Activated naive CD8-positive, alpha-beta T cell treated with anti-CD3 and anti-CD28 coated beads, Interleukin-2, amount 10 ng/mL, durations not matched to agents 7 days and 5 days (primary cell): ENCODE data around the gene DTX2. TPM values are rescaled to one million over a fixed set of nuclear protein-coding genes. Genes with fewer than 3 reads are reported as not detected.
"Not testable (repeated sequence)": the region's sequence is repeated elsewhere in the genome, so short reads cannot be mapped to it uniquely, and the experiment has no call there.

ENCODE experiments used
- ATAC-seq: fragments of 150-1000 bp; cut with Tn5 transposase; one replicate; pipeline ENCODE4 v1.10.0; 2021; ENCODE audit warnings: low read depth, moderate library complexity
- POLR2A ChIA-PET: fragments of 350-600 bp; sonication (Branson Sonifier 250); formaldehyde crosslinking; loops from one replicate; lab custom pipeline; 2021; ENCODE audit warnings: antibody characterized with exemption; lab: Charles Lee
- DNase-seq: peaks from one replicate; pipeline ENCODE4 v3.0.0; 2021
- H3K27ac Mint-ChIP-seq: one replicate; pipeline ENCODE4 v1.8.0; 2022; ENCODE audit warnings: mild to moderate bottlenecking, mixed read lengths
- H3K27me3 Mint-ChIP-seq: one replicate; pipeline ENCODE4 v1.8.0; 2022; ENCODE audit warnings: mild to moderate bottlenecking, moderate library complexity, mixed read lengths
- H3K36me3 Mint-ChIP-seq: one replicate; pipeline ENCODE4 v1.8.0; 2021; ENCODE audit warnings: mild to moderate bottlenecking, mixed read lengths
- H3K4me1 Mint-ChIP-seq: one replicate; pipeline ENCODE4 v1.8.0; 2021; ENCODE audit warnings: mixed read lengths
- H3K4me3 Mint-ChIP-seq: one replicate; pipeline ENCODE4 v1.8.0; 2022; ENCODE audit warnings: mild to moderate bottlenecking, moderate library complexity, mixed read lengths
- H3K9me3 Mint-ChIP-seq: one replicate; pipeline ENCODE4 v1.8.0; 2021; ENCODE audit warnings: mixed read lengths
- total RNA-seq, 2 experiments: library from RNA; stranded (reverse); gene quantifications; one replicate each; pipeline ENCODE4 v1.2.3, GENCODE V29; 2021

Gene DTX2
- total RNA-seq, 2 experiments from 2014 or later: 34.3 to 38.6 TPM

DNA sequence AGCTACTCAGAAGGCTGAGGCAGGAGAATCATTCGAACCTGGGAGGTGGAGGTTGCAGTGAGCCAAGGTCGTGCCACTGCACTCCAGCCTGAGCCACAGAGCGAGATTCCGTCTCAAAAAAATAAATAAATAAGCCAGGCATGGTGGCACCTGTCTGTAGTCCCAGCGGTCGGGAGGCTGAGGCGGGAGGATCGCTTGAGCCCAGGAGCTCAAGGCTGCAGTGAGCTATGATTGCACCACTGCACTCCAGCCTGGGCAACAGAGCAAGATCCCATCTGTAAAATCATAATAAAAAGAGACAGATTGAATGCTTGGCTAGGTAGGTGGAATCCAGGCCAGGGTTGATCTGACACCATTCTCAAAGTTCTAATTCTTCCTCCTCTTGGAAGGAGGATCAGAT lies 45.1 kb downstream of the DTX2 start:
- H3K4me3 Mint-ChIP-seq, POLR2A ChIA-PET, H3K9me3 Mint-ChIP-seq, H3K4me1 Mint-ChIP-seq, H3K27ac Mint-ChIP-seq, DNase-seq, H3K36me3 Mint-ChIP-seq, ATAC-seq, H3K27me3 Mint-ChIP-seq: not testable (repeated sequence)

DNA sequence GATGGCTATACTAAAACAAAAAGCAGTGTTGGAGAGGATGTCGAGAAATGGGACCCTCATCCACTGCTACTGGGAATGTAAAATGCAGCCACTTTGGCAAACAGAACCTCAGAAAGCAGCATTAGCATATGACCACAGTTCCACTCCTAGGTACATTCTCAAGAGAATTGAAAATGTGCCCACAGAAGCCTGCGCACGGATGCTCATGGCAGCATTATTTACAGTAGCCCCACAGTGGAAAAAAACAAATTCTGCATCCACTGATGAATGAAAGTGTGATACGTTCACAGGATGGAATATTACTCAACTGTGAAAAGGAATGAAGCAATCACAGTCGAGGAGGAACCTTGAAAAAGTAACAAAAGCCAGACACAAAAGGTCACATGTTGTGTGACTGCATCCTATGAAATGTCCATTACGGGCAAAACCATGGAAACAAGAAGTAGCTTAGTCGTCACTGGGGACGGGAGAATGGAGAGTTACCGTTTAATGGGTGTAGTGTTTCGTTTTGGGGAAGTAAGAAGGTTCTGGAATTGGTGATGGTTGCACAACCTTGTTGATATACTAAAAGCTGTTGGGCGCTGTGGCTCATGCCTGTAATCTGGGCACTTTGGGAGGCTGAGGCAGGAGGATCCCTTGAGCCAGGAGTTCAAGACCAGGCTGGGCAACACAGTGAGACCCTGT lies 46.4 kb downstream of the DTX2 start:
- H3K4me1 Mint-ChIP-seq: peaks cover 4% of the 10 kb centered on the region
- no peaks in the 10 kb centered on the region for H3K9me3 Mint-ChIP-seq
- H3K36me3 Mint-ChIP-seq: peaks cover 1% of the 10 kb centered on the region
- POLR2A ChIA-PET: no interaction called here
- H3K27ac Mint-ChIP-seq: no peak overlapping the region
- no peak for DNase-seq
- H3K27me3 Mint-ChIP-seq: no peaks in the 10 kb centered on the region
- no peak overlapping the region for H3K4me3 Mint-ChIP-seq
- no peak for ATAC-seq

DNA sequence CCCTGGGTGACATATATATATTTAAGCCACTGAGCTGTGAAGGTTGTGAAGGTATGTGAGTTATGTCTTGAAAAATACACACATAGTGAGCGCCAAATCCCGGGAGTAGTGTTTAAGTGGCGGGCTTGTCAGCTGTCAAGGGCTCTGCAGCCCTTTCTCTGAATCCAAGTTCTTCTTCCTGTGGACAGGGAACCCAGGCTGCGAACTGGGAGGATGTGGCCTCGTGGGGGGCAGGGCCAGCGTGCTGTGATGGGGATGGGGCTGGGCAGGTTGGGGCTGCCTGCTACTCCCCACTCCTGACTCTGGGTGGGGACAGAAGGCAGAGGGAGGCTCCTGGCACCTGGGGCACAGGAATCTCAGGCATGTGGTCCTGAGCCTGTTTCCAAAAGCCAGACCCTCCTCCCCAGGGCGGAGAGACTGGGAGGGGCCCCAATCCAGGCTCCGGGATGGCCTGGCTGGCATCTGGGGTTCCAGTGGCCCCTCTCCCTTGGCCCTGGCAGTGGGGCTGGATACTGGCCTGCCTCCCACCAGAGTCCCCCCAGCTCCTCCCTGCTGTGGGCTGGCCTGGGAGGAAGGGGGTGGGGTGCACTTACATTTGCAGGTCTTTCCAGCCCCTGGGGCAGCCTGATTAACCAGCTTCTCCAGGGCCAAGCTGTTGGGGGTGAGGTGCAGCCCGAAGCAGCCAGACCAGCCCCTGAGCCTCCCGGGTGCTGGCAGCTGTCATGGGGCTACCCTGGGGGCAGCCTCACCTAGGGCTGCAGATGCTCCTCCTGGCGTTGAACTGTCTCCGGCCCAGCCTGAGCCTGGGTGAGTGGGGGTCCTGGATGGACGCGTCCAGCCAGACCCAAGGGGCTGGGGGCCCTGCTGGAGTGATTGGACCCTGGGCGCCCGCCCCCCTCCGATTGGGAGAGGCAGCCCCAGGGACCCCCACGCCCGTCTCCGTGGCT lies 48.7 kb downstream of the DTX2 start, which contains the start of gene UPK3B:
UPK3B (plus strand) TSS at position 622 of the 947 bp plus-strand sequence; CDS start at position 723, 101 bp downstream.
- POLR2A ChIA-PET: no interaction called here
- Mint-ChIP-seq H3K4me1 (peaks cover 4% of the 10 kb centered on the region), H3K27me3 (no peaks in the 10 kb centered on the region), H3K9me3 (no peaks in the 10 kb centered on the region), H3K36me3 (no peaks in the 10 kb centered on the region), H3K4me3 (no peak within 1 kb of the TSS), H3K27ac (no peak within 1 kb of the TSS)
- DNase-seq (no peak), ATAC-seq (peak; percentile 57)

DNA sequence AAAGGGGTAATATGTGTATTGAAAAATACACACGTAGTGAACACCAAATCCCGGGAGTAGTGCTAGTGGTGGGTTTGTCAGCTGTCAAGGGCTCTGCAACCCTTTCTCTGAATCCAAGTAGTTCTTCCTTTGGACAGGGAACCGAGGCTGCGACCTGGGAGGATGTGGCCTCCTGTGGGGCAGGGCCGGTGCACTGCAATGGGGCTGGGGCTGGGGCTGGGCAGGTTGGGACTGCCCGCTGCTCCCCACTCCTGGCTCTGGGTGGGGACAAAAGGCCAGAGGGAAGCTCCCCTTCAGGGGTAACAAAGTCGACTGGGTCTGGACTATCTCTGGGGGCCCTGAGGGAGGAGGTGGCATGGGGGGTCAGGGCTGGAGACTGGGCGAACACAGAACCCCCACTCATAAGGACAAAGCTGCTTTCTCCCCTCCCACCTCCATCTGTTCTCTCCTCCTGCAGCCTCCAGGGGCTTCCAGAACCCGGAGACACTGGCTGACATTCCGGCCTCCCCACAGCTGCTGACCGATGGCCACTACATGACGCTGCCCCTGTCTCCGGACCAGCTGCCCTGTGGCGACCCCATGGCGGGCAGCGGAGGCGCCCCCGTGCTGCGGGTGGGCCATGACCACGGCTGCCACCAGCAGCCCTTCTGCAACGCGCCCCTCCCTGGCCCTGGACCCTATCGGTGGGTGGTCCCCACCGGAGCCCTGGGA lies 49.8 kb downstream of the DTX2 start:
- H3K27ac Mint-ChIP-seq, ATAC-seq, H3K36me3 Mint-ChIP-seq, DNase-seq, POLR2A ChIA-PET, H3K4me3 Mint-ChIP-seq, H3K27me3 Mint-ChIP-seq, H3K4me1 Mint-ChIP-seq, H3K9me3 Mint-ChIP-seq: not testable (repeated sequence)

DNA sequence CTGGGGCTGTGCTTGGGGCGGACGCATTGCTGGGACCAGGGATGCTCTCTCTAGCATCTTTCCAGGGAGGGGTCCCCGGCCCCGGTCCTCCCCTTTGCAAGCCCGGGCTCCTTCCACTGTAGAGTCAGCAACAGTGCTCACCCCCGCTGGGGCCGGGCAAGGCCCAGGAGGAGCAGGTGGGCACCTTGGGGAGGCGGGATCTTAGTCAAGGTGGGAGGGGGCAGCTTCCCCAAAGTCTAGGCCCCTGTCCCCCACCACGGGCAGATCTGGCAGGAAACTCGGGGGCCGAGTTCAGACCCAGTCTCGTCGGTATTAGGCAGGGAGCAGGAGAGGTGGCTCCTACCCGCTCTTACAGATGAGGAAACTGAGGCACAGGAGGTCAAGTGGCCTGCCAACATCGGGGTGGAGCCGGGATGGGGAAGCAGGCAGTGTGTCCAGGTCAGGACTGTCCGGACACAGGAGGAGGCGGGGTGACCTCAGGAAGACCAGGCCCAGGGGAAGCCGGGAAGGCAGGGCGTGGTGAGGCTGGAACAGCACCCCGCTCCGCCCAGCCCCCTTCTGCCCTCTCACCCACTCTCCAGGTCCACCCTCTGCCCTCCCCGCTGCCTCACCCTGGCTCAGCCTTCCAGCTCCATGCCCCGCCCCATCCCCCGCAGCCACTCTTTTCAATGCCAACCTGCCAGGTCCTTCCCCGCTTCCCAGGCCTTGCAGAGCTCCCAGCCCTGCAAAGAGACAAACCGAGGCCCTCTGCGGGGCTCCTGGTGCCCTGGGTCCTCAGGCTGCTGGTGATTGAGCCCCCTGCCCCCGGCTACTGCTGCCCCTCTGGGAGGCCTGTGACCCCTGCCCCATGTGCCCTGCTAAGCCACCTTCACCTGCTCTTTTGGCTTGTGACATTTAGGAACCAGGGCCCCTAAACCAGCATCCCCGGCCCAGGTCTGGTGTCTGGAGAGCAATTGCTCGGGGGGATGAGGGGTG lies 50.7 kb downstream of the DTX2 start:
- POLR2A ChIA-PET, H3K9me3 Mint-ChIP-seq, H3K4me3 Mint-ChIP-seq, H3K4me1 Mint-ChIP-seq, H3K36me3 Mint-ChIP-seq, DNase-seq, H3K27me3 Mint-ChIP-seq, ATAC-seq, H3K27ac Mint-ChIP-seq: not testable (repeated sequence)

DNA sequence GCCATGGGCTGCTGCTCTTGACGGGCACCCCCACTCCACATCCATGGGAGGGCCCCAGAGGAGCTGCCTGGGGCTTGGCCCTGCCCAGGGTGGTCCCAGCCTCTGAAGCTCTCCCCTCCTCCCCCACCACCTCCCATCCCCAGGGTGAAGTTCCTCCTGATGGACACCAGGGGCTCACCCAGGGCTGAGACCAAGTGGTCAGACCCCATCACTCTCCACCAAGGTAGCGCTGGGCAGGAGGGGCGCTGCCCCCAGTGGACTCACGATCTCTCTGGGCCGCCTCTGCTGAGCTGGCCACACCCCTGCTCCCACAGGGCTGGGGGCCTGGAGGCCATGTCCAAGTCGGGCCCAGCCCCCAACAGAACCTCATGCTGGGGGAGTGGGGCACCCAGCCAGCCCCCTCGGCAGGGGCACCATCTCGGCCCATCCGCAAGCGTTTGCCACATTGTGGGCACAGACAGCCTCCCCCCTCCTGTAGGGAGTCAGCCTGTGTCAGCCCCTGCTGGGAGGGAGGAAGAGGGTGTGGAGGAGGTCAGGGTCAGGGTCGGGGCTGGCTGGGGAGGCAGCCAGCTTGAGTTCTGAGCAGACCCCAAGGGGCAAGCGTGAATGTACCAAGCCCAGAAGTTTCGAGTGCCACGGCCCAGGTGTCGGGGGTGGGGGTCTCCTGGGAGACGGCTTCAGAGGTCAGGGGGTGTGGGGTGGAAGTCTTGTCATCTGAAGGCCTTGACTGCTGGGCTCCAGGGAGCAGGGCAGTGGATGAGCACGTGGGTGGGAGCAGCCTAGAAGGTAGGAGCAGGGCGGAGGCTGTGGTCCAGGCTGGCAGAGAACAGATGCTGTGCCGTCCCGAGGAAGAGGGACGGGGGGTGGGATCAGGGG lies 51.7 kb downstream of the DTX2 start:
- no peak overlapping the region for H3K27ac Mint-ChIP-seq

DNA sequence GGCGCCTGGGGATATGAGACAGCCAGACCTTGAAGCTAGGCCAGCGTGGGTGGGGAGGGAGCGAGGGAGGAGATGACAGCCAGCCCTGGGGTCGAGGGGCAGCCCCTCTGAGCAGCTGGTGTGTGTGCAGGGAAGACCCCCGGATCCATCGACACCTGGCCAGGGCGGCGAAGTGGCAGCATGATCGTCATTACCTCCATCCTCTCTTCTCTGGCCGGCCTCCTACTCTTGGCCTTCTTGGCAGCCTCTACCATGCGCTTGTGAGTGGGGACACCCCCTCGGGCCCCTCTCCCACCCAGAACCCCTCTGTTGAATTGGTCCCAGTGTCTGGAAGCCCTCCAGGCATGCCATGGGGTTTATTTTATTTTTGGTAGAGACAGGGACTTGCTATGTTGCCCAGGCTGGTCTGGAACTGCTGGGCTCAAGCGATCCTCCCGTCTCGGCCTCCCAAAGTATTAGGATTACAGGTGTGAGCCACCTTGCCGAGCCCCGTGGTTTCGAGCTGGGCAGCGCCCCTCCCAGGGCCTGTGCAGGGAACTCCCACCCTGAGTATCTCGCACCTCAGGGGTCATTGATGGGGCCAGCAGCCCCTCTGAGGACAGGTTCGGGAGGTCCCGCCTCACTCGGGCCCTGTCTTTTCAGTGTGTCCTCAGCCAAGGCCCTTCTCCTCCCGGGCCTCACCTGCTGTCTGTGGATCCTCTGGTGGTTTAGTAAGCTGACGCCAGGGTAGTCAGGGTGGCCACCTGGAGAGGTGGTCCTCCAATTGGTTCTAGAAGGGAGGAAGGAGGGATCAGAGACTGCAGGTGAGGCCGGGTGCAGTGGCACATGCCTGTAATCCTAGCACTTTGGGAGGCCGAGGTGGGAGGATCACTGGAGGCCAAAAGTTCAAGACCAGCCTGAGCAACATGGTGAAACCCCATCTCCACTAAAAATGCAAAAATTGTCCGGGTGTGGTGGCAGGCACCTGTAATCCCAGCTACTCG lies 52.6 kb downstream of the DTX2 start:
- no peaks in the 10 kb centered on the region for H3K9me3 Mint-ChIP-seq
- ATAC-seq: no peak
- no peak for DNase-seq
- POLR2A ChIA-PET: no interaction called here
- H3K4me1 Mint-ChIP-seq: peaks cover 4% of the 10 kb centered on the region
- no peak overlapping the region for H3K4me3 Mint-ChIP-seq
- H3K27me3 Mint-ChIP-seq: no peaks in the 10 kb centered on the region
- no peaks in the 10 kb centered on the region for H3K36me3 Mint-ChIP-seq
- no peak overlapping the region for H3K27ac Mint-ChIP-seq

More for the DNA sequence above, 51.7 kb downstream of the DTX2 start:
- no peak for ATAC-seq
- POLR2A ChIA-PET: no interaction called here
- Mint-ChIP-seq H3K36me3 (no peaks in the 10 kb centered on the region), H3K9me3 (no peaks in the 10 kb centered on the region), H3K27me3 (no peaks in the 10 kb centered on the region), H3K4me3 (no peak overlapping the region), H3K4me1 (peaks cover 4% of the 10 kb centered on the region)
- no peak for DNase-seq

DNA sequence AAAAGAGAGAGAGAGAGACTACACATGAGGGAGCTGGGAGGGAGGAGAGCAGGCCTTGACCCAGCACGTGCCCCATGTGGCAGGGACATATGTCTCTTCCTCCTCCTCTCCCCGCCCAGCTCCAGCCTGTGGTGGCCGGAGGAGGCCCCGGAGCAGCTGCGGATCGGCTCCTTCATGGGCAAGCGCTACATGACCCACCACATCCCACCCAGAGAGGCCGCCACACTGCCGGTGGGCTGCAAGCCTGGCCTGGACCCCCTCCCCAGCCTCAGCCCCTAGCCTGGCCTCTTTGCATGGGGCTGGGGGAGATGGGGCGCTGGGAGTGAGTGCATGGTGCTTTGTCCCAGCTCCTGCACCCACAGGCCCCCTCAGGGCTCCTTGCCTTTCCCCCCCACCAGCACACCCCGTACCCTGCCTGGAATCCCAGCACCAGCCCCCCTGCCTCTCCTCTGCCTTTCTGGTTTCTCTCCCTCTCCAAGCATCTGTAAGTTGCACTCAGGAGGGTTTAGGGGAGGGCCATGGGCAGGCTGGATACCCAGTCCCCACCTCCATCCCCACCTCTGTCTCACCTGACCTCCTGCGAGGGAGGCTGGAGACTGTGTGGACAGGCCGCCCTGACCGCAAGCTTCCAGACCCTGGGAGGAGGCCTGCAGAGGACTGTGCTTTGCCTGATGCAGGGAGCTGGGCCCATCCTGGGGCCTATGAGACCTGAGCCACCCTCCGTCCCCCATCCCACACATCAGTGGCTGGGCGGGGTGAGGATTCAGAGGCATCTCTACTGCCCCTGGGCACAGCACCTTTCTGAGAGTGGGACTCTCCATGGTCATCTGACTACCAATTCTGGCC lies 53.6 kb downstream of the DTX2 start:
- H3K4me3 Mint-ChIP-seq: no peak overlapping the region
- DNase-seq: no peak
- H3K36me3 Mint-ChIP-seq: no peaks in the 10 kb centered on the region
- H3K9me3 Mint-ChIP-seq: no peaks in the 10 kb centered on the region
- no peak for ATAC-seq
- POLR2A ChIA-PET: no interaction called here
- no peaks in the 10 kb centered on the region for H3K27me3 Mint-ChIP-seq
- no peak overlapping the region for H3K27ac Mint-ChIP-seq
- H3K4me1 Mint-ChIP-seq: no peaks in the 10 kb centered on the region

DNA sequence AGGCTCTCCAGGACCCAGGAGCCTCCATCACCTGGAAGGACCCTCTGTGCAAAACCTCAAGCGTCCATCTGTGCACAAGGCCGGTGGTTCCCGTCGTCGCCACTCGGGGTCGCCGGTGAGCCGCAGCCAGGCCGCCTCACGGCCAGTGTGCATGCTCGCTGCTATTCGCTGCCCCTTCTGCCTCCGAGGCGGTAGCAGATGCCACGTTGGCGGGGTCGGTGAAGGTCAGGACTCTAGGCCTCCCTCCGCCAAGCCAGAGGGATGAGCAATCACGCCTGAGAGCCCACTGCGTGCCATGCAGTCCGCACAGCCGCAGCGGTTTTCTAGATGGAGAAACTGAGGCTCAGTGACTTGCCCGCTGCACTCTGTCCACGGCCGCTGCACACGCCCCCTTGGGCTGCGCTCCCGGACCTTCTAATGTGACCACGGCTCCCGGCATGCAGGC lies 54.5 kb downstream of the DTX2 start:
- no peaks in the 10 kb centered on the region for H3K9me3 Mint-ChIP-seq
- DNase-seq (peak; percentile 70), ATAC-seq (peak; percentile 51)
- H3K36me3 Mint-ChIP-seq: no peaks in the 10 kb centered on the region
- H3K27me3 Mint-ChIP-seq: no peaks in the 10 kb centered on the region
- POLR2A ChIA-PET: no interaction called here
- H3K27ac Mint-ChIP-seq: no peak overlapping the region
- H3K4me3 Mint-ChIP-seq: no peak overlapping the region
- H3K4me1 Mint-ChIP-seq: no peaks in the 10 kb centered on the region

DNA sequence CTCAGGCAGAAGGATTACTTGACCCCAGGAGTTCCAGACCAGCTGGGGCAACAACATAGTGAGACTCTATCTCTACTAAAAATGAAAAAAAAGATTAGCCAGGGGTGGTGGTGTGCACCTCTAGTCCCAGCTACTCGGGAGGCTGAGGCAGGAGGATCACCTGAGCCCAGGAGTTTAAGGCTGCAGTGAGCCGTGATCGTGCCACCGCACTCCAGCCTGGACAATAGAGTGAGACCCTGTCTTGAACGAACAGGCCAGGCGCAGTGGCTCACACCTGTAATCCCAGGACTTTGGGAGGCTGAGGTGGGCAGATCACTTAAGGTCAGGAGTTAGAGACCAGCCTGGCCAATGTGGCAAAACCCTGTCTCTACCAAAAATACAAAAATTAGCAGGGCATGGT lies 55.4 kb downstream of the DTX2 start:
- DNase-seq, H3K4me3 Mint-ChIP-seq, H3K36me3 Mint-ChIP-seq, H3K9me3 Mint-ChIP-seq, ATAC-seq, H3K4me1 Mint-ChIP-seq, H3K27me3 Mint-ChIP-seq, POLR2A ChIA-PET, H3K27ac Mint-ChIP-seq: not testable (repeated sequence)
